Stimulated activated naive CD8-positive, alpha-beta T cell treated with anti-CD3 and anti-CD28 coated beads, Interleukin-15, Interleukin-2, amounts not matched to agents 100 ng/mL and 50 ng/mL, for 24 hours (primary cell): ENCODE results near the gene ATP5PO.

ENCODE experiments used
- H3K27ac Mint-ChIP-seq: one replicate; pipeline ENCODE4 v1.8.0; 2021; ENCODE audit warnings: mild to moderate bottlenecking, mixed read lengths
- H3K27me3 Mint-ChIP-seq: one replicate; pipeline ENCODE4 v1.8.0; 2021; ENCODE audit warnings: mixed read lengths
- H3K36me3 Mint-ChIP-seq: one replicate; pipeline ENCODE4 v1.8.0; 2021; ENCODE audit warnings: low read depth, mixed read lengths
- H3K4me1 Mint-ChIP-seq: one replicate; pipeline ENCODE4 v1.8.0; 2021; ENCODE audit warnings: low read depth, mixed read lengths
- H3K4me3 Mint-ChIP-seq: one replicate; pipeline ENCODE4 v1.8.0; 2021; ENCODE audit warnings: mild to moderate bottlenecking, mixed read lengths
- H3K9me3 Mint-ChIP-seq: one replicate; pipeline ENCODE4 v1.8.0; 2021; ENCODE audit warnings: mixed read lengths

ATP5PO gene

GRCh38 chr21:33897098-33897497, 18.5 kb downstream of the ATP5PO start:
- no peaks in the 10 kb centered on the region for H3K9me3 Mint-ChIP-seq
- no peaks in the 10 kb centered on the region for H3K27me3 Mint-ChIP-seq
- no peak overlapping the region for H3K27ac Mint-ChIP-seq
- peaks cover 15% of the 10 kb centered on the region for H3K4me1 Mint-ChIP-seq
- no peak overlapping the region for H3K4me3 Mint-ChIP-seq
- peaks cover 8% of the 10 kb centered on the region for H3K36me3 Mint-ChIP-seq

GRCh38 chr21:33896691-33897090, 18.9 kb downstream of the ATP5PO start:
- H3K9me3 Mint-ChIP-seq = no peaks in the 10 kb centered on the region
- H3K27ac Mint-ChIP-seq = no peak overlapping the region

GRCh38 chr21:33895356-33895755, 20.2 kb downstream of the ATP5PO start:
- Mint-ChIP-seq H3K4me3 (peak overlapping the region; percentile 17), H3K27ac (no peak overlapping the region), H3K36me3 (no peaks in the 10 kb centered on the region), H3K9me3 (no peaks in the 10 kb centered on the region), H3K27me3 (no peaks in the 10 kb centered on the region), H3K4me1 (peaks cover 15% of the 10 kb centered on the region)

More at GRCh38 chr21:33896691-33897090, 18.9 kb downstream of the ATP5PO start:
- H3K36me3 Mint-ChIP-seq = peaks cover 5% of the 10 kb centered on the region
- H3K4me3 Mint-ChIP-seq = no peak overlapping the region
- H3K4me1 Mint-ChIP-seq = peaks cover 15% of the 10 kb centered on the region
- H3K27me3 Mint-ChIP-seq = no peaks in the 10 kb centered on the region

GRCh38 chr21:33894736-33895288, 20.8 kb downstream of the ATP5PO start:
- H3K27me3 Mint-ChIP-seq = no peaks in the 10 kb centered on the region
- peak overlapping the region; percentile 17 for H3K4me3 Mint-ChIP-seq
- peaks cover 15% of the 10 kb centered on the region for H3K4me1 Mint-ChIP-seq
- peak overlapping the region; percentile 5 for H3K27ac Mint-ChIP-seq
- no peaks in the 10 kb centered on the region for H3K9me3 Mint-ChIP-seq
- H3K36me3 Mint-ChIP-seq = no peaks in the 10 kb centered on the region

DNA sequence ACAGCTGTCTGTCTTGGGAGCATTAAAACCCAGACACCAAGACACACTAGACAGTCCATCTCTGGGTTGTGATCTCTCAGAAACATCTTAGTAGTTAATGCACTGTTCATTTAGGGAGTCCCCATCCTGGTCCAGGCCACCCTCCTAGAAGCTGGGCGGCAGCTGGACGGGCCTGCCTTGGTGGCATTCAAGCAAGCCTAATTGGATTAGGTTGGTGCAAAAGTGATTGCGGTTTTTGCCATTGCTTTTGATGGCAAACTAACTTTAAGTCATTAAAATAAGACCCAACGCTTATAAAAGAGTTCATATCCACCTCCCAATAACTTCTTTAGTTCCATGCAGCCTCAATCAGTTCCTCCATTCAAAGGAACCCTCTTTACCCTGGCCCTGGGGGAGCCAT, 21.7 kb downstream of the ATP5PO start:
- Mint-ChIP-seq H3K27ac (no peak overlapping the region), H3K27me3 (no peaks in the 10 kb centered on the region), H3K4me3 (no peak overlapping the region), H3K36me3 (no peaks in the 10 kb centered on the region), H3K9me3 (no peaks in the 10 kb centered on the region), H3K4me1 (peaks cover 15% of the 10 kb centered on the region)

- no peaks in the 10 kb centered on the region for H3K36me3 Mint-ChIP-seq
- no peak overlapping the region for H3K4me3 Mint-ChIP-seq
- H3K4me1 Mint-ChIP-seq = peaks cover 15% of the 10 kb centered on the region
- H3K27me3 Mint-ChIP-seq = no peaks in the 10 kb centered on the region
- no peak overlapping the region for H3K27ac Mint-ChIP-seq
- no peaks in the 10 kb centered on the region for H3K9me3 Mint-ChIP-seq
These were observed 22.8 kb downstream of the ATP5PO start for GRCh38 chr21:33892853-33893252.

- Mint-ChIP-seq H3K4me1 (peaks cover 10% of the 10 kb centered on the region), H3K27me3 (no peaks in the 10 kb centered on the region), H3K36me3 (no peaks in the 10 kb centered on the region), H3K4me3 (no peak overlapping the region), H3K9me3 (no peaks in the 10 kb centered on the region), H3K27ac (no peak overlapping the region)
These were observed 25.4 kb downstream of the ATP5PO start for GRCh38 chr21:33890187-33890586.

DNA sequence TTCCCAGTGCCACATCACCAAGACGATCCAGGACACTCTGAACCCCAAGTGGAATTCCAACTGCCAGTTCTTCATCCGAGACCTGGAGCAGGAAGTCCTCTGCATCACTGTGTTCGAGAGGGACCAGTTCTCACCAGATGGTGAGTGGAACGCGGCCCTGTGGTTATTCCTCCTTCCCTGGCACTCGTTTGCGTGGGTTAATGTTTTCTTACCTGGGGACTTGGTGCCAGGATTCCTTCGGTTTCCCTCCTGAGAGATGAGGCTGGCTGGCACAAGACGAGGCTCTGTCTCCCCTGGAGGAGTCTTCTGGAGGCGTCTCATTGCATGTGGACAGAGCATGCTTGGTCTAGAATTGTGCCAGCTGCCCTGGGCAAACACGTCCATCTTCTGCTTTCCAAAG, 29.3 kb downstream of the ATP5PO start:
- no peaks in the 10 kb centered on the region for H3K9me3 Mint-ChIP-seq
- H3K27ac Mint-ChIP-seq = no peak overlapping the region
- no peak overlapping the region for H3K4me3 Mint-ChIP-seq
- H3K27me3 Mint-ChIP-seq = no peaks in the 10 kb centered on the region
- no peaks in the 10 kb centered on the region for H3K4me1 Mint-ChIP-seq
- no peaks in the 10 kb centered on the region for H3K36me3 Mint-ChIP-seq

DNA sequence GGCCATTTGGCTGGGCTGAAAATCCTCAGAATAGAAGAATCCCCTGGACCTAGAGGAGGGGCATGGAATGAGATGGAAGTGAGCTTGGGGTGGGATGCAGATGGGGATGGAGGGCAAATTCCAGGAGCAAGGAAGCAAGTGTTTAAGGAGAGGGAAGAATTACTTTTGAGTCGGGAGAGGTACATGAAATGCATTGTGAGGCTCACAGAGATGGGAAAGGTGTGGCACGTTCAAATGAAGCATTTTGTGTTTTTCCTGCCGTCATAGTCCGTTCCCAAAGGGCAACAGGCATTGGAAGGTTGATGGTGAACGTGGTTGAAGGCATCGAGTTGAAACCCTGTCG, 30.5 kb downstream of the ATP5PO start:
- H3K4me3 Mint-ChIP-seq = no peak overlapping the region
- no peaks in the 10 kb centered on the region for H3K36me3 Mint-ChIP-seq
- no peaks in the 10 kb centered on the region for H3K4me1 Mint-ChIP-seq
- no peak overlapping the region for H3K27ac Mint-ChIP-seq
- H3K9me3 Mint-ChIP-seq = no peaks in the 10 kb centered on the region
- H3K27me3 Mint-ChIP-seq = no peaks in the 10 kb centered on the region

DNA sequence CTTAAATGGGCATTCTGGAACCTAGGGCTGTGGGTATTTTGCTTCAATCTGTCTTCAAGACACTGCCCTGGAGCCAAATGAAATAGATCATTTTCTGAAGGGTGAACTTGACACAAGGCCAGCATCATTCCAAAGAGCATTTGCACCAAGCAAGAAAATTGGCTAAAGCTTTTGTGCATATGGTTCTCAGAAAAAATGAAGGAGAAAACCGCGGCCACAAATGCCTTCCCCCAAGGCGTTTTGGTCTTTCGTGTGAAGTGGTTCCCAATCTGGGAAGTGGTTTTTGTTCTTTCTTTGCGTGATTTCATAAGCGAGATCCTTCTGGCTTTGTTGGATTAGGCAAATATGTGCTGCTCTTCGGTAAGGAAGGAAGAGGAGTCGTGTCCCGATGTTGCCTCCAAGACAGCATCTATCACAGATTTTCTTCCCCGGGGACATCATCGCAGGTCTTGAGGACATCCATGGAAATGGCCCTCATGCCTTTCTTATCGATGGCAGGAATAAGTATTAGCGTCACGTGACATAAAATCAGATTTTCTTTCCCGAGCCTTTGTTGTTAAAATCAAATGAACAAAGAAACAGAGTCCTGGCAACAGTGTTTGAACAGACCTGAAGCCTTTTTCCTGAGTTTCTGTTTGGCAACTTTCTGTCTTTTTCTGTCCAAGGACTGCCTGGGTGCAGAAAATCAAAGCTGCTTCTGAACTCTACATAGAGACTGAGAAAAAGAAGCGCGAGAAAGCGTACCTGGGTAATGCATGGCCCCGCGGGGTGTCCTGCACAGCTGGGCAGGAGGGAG, 31.0 kb downstream of the ATP5PO start:
- Mint-ChIP-seq H3K4me3 (no peak overlapping the region), H3K36me3 (no peaks in the 10 kb centered on the region), H3K9me3 (no peaks in the 10 kb centered on the region), H3K27me3 (no peaks in the 10 kb centered on the region), H3K4me1 (no peaks in the 10 kb centered on the region), H3K27ac (no peak overlapping the region)

DNA sequence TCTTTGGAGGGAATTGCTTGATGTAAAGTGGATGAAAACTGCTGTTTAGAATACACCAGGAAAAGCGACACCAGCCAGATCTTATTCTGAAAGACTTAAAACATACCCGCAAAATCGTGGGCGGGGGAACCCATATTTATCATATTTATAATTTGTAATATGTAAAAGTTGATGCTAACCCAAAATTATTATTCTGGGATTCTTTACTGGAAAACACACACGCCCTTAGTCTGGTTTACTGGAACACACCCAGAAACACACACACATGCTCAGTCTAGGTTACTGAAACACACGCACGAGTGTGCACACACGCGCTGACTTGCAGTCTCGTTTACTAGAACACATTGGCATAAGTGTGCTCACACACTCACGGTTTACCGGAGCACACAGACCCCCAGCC, 32.5 kb downstream of the ATP5PO start:
- Mint-ChIP-seq H3K27me3 (no peaks in the 10 kb centered on the region), H3K4me1 (no peaks in the 10 kb centered on the region), H3K4me3 (no peak overlapping the region), H3K27ac (no peak overlapping the region), H3K36me3 (no peaks in the 10 kb centered on the region), H3K9me3 (no peaks in the 10 kb centered on the region)

GRCh38 chr21:33881689-33882440, 33.7 kb downstream of the ATP5PO start:
- no peak overlapping the region for H3K27ac Mint-ChIP-seq
- H3K4me3 Mint-ChIP-seq = no peak overlapping the region
- no peaks in the 10 kb centered on the region for H3K4me1 Mint-ChIP-seq
- H3K9me3 Mint-ChIP-seq = no peaks in the 10 kb centered on the region
- no peaks in the 10 kb centered on the region for H3K27me3 Mint-ChIP-seq
- no peaks in the 10 kb centered on the region for H3K36me3 Mint-ChIP-seq

DNA sequence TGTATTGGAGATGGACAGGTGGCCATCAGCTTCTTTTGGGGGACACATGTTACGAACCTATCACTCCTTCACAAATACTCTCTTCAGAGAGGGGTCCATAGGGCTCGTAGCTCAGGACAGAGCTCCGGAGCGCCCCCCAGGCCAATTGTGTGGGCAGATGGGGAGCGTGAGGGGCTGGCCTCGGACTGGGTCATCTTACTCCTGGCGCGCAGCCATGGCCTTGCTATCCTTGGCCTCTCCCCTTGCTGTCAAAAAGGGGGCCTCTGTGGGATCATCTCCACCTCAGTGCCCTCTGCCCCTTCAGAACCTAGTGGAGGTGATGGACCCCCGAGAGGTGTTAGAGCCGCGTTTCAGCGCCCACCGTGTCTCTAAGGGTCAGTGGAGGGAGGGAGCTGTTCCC, 35.0 kb downstream of the ATP5PO start:
- no peaks in the 10 kb centered on the region for H3K36me3 Mint-ChIP-seq
- no peak overlapping the region for H3K4me3 Mint-ChIP-seq
- no peaks in the 10 kb centered on the region for H3K4me1 Mint-ChIP-seq
- no peak overlapping the region for H3K27ac Mint-ChIP-seq
- H3K27me3 Mint-ChIP-seq = no peaks in the 10 kb centered on the region
- H3K9me3 Mint-ChIP-seq = no peaks in the 10 kb centered on the region

DNA sequence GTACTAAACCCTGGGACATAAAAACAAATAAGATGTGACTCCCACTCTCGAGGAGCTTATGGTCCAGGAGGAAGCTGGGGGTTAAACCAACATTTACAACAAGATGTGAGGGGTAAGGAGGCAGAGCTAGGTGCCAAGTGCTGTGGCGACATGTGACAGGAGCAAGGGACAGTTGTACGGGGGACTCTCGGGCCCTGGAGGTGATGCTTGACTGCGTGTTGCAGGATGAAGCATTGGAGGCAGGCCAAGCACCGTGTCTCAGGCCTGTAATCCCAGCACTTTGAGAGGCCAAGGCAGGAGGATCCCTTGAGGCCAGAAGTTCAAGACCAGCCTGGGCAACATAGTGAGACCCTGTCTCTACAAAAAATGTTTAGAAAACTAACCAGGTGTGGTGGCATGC, 36.8 kb downstream of the ATP5PO start:
- Mint-ChIP-seq H3K4me3 (no peak overlapping the region), H3K27ac (peak overlapping the region; percentile 36), H3K9me3 (no peaks in the 10 kb centered on the region), H3K27me3 (no peaks in the 10 kb centered on the region), H3K4me1 (no peaks in the 10 kb centered on the region), H3K36me3 (no peaks in the 10 kb centered on the region)

GRCh38 chr21:33875026-33875695, 40.4 kb downstream of the ATP5PO start:
- Mint-ChIP-seq H3K27ac (no peak overlapping the region), H3K4me1 (no peaks in the 10 kb centered on the region), H3K4me3 (no peak overlapping the region), H3K36me3 (no peaks in the 10 kb centered on the region), H3K9me3 (no peaks in the 10 kb centered on the region), H3K27me3 (no peaks in the 10 kb centered on the region)
